ENCODE results near the gene SGPL1. TPM values are rescaled to one million over a fixed set of nuclear protein-coding genes. Genes with fewer than 3 reads are reported as not detected.

The SGPL1 gene
- total RNA-seq, 1 donor from 2014 or later, result 44.6 TPM

DNA sequence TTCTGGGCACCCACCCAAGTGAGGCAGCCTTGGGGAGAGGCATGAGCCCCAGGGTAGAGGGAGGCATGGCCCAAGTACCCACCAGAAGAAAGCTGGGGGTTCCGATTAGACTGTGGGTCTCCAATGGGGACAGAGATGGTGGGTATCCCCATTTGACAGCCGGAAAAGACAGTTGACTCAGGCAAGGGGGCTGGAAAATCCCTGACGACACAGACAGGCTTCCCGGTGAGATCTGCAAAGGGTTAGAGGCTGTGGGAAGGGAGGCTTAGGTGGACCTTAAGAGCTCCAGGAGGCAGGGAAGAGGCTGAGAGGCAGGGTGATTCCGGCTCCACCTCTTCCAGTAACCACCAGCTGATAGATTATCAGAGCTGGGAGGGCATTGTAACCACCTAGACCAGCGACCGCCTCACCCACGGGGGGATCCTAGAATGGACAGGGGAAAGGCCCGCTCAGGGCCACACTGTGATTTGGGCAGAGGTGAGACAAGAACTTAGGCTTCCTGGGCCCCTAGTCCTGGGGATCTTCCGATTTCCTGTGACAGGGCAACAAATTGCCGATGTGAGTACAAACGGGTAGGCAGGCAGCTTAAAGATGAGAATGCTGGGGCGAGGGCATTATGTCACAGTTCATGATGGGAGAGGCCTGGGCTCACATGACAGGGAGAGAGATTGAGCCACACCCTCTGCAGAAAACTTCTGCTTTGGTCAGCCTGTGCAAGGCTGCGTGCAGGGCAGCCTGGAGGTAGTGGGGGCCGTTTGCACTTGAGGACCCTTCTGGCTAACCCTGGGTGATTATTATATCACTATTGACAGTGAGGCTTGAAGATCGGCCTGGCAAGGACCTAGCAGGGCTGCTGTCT, 36.0 kb upstream of the SGPL1 start:
- no peak for DNase-seq (ENCODE audit: low spot score)
- ATAC-seq, result peak; percentile 78
- intact Hi-C loops (cut with DNase I), result no loop called here

DNA sequence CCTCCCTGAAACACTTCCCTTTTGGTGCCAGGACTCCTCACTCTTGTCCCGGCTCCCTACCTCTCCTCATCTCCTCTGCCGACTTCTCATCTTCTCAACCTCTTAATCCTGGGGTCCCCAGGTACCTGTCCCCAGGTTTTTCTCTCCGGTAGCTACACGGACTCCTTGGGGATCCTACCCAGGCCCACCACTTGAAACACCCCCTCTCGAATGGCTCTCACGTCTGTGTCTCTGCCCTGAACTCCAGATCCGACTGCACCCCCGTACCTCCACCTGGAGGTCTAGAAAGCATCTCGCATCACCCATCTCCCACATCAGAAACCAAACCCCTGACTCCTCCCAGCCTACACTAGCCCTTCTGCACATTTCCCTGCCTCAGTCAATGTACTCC, 35.4 kb upstream of the SGPL1 start:
- no peak for DNase-seq (ENCODE audit: low spot score)
- intact Hi-C loops (cut with DNase I), result no loop called here
- no peak for ATAC-seq

GRCh38 chr10:70780772-70781171, 35.0 kb upstream of the SGPL1 start:
- intact Hi-C loops (cut with DNase I), result no loop called here
- ATAC-seq, result no peak
- DNase-seq (ENCODE audit: low spot score), result no peak

DNA sequence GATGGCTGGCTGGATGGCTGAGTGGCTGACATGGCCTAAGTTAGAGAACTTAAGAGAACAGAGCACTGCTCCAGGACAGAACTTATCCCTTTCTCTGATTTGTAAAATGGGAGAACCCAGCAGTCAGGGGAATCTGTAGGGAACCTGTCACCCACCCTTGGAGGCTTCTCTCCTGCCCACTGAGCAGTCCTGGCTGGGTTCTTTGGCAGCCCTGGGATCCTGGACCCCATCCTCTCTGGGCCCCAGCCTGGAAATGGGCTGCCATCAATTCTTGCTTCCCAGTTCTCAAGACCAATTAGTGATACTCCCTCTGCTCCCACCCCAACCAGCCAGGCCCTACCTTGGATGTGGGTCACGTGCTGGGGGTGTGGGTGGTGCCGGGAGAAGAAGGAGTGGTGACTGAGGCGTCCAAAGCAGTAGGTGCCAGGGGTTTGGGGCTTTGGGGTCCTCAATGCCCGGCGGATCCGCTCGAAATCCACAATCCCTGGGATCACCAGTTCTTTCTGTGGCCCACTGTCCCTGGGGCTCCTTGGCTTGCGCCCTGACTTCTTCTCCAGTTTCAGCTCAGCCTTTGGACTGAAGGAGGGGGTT, 34.2 kb upstream of the SGPL1 start:
- no peak for ATAC-seq
- no peak for DNase-seq (ENCODE audit: low spot score)
- intact Hi-C loops (cut with DNase I), result no loop called here

GRCh38 chr10:70782086-70782745, 33.5 kb upstream of the SGPL1 start:
- DNase-seq (ENCODE audit: low spot score), result no peak
- ATAC-seq, result no peak
- intact Hi-C loops (cut with DNase I), result no loop called here

DNA sequence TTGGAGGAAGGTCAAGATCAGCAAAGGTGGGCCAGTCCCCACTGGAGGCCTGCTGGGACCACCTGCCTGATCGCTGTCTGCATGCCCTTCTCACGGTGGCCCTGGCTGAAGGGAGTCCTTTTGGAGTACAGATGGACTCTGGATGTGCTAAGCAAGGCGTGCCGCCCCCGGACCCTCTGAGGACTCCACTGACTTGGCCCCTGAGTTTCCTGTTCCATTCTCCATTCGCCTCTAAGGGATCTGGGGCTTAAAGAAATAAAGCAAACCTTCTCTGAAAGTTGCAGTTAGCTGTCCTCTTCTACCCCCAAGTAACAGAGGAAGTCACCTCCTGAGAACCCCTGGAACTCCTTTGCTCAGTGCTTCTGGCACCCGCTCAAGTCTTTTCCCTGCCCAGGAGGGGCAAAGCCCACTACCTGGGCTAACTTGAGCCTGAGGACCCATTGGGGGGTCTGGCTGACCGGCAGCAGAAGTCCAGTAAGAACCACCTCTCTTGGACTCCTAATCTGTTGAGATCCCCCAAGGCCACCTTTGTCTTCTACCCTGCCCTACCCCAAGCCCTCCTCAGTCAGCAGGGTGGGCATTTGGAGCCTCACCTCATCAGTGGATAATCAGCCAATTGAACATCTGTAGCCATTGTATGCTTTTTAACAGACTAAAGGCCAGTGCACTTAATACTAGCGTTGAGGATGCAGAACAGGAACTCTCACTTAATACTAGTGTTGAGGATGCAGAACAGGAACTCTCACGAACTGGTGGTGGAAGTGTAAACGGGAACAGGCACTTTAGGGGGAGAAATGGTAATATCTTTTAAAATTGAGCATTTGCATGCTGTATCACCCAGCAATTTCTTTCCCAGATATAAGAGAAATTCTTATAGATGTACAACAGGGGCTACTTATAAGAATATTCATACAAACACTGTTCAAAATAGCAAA, 32.7 kb upstream of the SGPL1 start:
- no peak for ATAC-seq
- intact Hi-C loops (cut with DNase I), result no loop called here
- DNase-seq (ENCODE audit: low spot score), result no peak

DNA sequence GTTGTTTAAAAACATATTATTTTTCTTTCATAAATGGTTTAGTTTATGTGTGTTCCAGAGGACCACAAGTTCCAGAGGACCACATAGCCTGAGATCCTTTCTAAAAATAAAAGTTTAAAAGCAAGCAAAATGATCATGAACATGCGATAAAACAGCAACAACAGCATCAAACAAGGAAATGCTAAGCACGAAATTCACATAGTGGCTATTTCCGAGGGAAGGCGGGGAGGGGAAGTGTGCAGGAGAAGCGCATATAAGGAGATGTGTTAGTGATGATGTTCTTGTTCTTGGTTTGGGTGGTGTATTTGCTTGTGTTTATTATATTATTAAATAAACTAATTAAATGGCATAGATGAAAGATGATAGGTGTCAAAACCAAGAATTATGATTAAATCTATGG, 31.7 kb upstream of the SGPL1 start:
- intact Hi-C loops (cut with DNase I), result no loop called here
- ATAC-seq (no peak), DNase-seq (ENCODE audit: low spot score) (no peak)

DNA sequence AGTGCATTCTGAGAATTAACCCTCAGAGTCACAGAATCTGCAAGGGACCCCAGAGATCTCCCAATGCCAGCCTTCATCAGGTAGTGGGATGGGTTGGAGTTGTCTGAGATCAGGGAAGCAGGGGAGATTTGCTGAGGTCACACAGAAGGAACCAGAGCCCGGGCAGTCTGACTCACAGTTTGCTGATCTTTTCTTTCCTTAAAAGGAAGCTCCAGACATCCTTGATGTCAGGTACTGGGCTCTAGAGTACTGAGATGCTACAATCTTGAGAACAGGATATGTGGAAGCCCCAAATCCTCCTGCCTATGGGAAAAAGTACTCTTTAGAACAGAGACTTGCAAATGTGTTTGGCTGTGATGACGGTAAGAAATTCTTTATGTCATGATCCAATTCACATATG, 31.3 kb upstream of the SGPL1 start:
- no peak for DNase-seq (ENCODE audit: low spot score)
- intact Hi-C loops (cut with DNase I), result no loop called here
- no peak for ATAC-seq

GRCh38 chr10:70785190-70785589, 30.6 kb upstream of the SGPL1 start, which contains the start of gene TBATA:
Gene TBATA, minus strand, starts transcription at chr10:70785377. Its CDS starts 1,998 bp downstream, at chr10:70783379.
- intact Hi-C loops (cut with DNase I), result no loop called here
- no peak for DNase-seq (ENCODE audit: low spot score)
- ATAC-seq, result no peak

- ATAC-seq (no peak), DNase-seq (ENCODE audit: low spot score) (no peak)
- intact Hi-C loops (cut with DNase I), result no loop called here
These were observed 28.8 kb upstream of the SGPL1 start for GRCh38 chr10:70786799-70787415.

DNA sequence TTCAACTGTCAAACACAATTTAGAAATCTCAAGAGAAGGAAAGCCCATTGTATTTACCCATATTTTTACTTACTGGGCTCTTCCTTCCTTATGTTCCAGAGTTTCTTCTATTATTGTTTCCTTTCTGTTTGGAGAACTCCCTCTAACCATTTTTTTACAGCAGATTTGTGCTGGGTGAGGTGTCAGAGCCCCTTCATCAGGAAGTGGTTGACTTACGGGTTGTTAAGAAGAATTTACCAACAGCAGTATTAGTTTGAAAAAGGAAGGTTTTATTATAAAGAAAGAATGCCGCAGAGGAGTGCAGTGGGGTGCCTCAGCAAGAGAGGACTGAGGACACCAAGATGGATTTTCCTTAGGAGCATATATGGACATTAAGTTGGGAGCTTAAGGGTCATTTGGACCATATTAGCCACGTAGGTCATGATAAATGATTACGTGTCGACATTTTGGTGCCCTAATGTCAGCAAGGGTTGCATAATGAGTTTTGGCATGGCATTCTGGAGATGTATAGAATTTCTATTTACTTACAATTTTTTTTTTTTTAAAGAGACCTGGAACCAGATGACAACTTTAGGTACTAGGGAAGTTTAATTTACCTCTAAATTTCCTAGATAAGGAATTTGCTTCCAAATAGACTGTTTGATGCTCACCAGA, 24.2 kb upstream of the SGPL1 start:
- ATAC-seq (no peak), DNase-seq (ENCODE audit: low spot score) (no peak)
- intact Hi-C loops (cut with DNase I), result no loop called here

DNA sequence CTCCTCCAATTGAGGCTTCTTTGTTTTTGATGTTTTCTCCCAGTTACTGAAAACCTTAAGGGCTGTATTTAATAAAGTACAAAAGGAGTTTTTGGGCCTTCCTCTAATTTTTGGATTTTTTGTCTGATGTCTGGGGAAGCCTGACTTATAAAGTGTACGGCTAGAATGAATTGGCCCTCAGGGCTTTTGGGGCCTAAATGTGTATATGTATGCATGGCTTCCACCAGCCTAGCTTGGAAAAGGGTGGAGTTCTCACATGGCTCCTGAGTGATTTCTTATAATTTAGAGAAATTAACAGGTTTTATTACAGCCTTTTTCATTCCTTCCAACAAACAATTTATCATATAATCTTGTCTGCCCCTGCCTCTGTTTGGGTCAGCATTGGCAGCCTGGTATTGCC, 20.1 kb upstream of the SGPL1 start:
- no peak for DNase-seq (ENCODE audit: low spot score)
- intact Hi-C loops (cut with DNase I), result no loop called here
- no peak for ATAC-seq

- no peak for ATAC-seq
- intact Hi-C loops (cut with DNase I), result no loop called here
These were observed 17.9 kb upstream of the SGPL1 start for GRCh38 chr10:70797840-70798239.

DNA sequence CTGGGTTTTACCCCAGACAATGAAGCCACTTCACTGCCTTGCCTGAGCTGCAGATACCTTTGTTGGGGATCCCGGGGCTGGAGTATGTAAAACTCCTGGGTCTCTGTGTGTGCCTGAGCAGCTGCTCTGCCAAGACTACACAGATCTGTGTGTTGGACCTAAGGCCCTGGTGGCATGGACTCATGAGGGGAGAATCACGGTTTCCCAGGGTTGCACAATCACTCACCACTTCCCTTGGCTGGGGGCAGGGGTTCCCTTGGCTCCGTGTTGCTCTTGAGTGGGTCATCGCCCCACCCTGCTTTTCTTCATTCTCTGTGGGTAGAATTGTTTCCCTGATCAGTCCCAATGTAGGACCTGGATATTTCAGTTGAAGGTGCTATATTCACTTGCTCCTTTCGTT, 16.6 kb upstream of the SGPL1 start:
- intact Hi-C loops (cut with DNase I), result no loop called here
- no peak for DNase-seq (ENCODE audit: low spot score)

More at GRCh38 chr10:70797840-70798239, 17.9 kb upstream of the SGPL1 start:
- no peak for DNase-seq (ENCODE audit: low spot score)

GRCh38 chr10:70801854-70802253, 13.9 kb upstream of the SGPL1 start:
- DNase-seq (ENCODE audit: low spot score), result no peak
- no peak for ATAC-seq
- intact Hi-C loops (cut with DNase I), result no loop called here

More for the DNA sequence above, 16.6 kb upstream of the SGPL1 start:
- no peak for ATAC-seq

- DNase-seq (ENCODE audit: low spot score) (no peak), ATAC-seq (no peak)
- intact Hi-C loops (cut with DNase I), result no loop called here
These were observed 11.8 kb upstream of the SGPL1 start for GRCh38 chr10:70803775-70804420.

- intact Hi-C loops (cut with DNase I), result no loop called here
- no peak for DNase-seq (ENCODE audit: low spot score)
- no peak for ATAC-seq
These were observed 11.3 kb upstream of the SGPL1 start for GRCh38 chr10:70804421-70804808.
